A204.1 (cell line): ENCODE data around the gene GMPR.

ENCODE experiments used
- FAIRE-seq: peaks from 2 replicates; lab custom pipeline; 2012; peaks lifted over from hg19 to GRCh38; lab: Jason Lieb, UNC

The GMPR gene

GRCh38 chr6:16273256-16273655 is 34.9 kb downstream of the GMPR start:
- FAIRE-seq: no peak

- no peak for FAIRE-seq
These were observed 36.1 kb downstream of the GMPR start for GRCh38 chr6:16274483-16274882.

GRCh38 chr6:16274885-16275589 is 36.6 kb downstream of the GMPR start:
- FAIRE-seq: no peak

- no peak for FAIRE-seq
These were observed 39.0 kb downstream of the GMPR start for GRCh38 chr6:16277101-16277981.

GRCh38 chr6:16278048-16278724 is 39.8 kb downstream of the GMPR start:
- FAIRE-seq: no peak

- FAIRE-seq: no peak
These were observed 40.4 kb downstream of the GMPR start for GRCh38 chr6:16278750-16279149.

GRCh38 chr6:16279243-16279642 is 40.9 kb downstream of the GMPR start:
- FAIRE-seq: no peak

GRCh38 chr6:16282370-16282769 is 44.0 kb downstream of the GMPR start:
- FAIRE-seq: no peak

GRCh38 chr6:16284472-16284871 is 46.1 kb downstream of the GMPR start:
- no peak for FAIRE-seq

GRCh38 chr6:16285467-16286150 is 47.2 kb downstream of the GMPR start:
- FAIRE-seq: no peak

GRCh38 chr6:16286151-16286522 is 47.8 kb downstream of the GMPR start:
- FAIRE-seq: no peak

- FAIRE-seq: no peak
These were observed 49.8 kb downstream of the GMPR start for GRCh38 chr6:16288163-16288562.

GRCh38 chr6:16291739-16292138 is 53.4 kb downstream of the GMPR start:
- no peak for FAIRE-seq

- no peak for FAIRE-seq
These were observed 54.0 kb downstream of the GMPR start for GRCh38 chr6:16292432-16292831.

GRCh38 chr6:16292942-16293341 is 54.6 kb downstream of the GMPR start:
- no peak for FAIRE-seq

GRCh38 chr6:16294371-16294770 is 56.0 kb downstream of the GMPR start:
- no peak for FAIRE-seq

- FAIRE-seq: no peak
These were observed 56.7 kb downstream of the GMPR start for GRCh38 chr6:16295060-16295459.

GRCh38 chr6:16295471-16295870 is 57.1 kb downstream of the GMPR start:
- no peak for FAIRE-seq

- FAIRE-seq: no peak
These were observed 57.8 kb downstream of the GMPR start for GRCh38 chr6:16296061-16296670.

GRCh38 chr6:16299861-16300260 is 61.5 kb downstream of the GMPR start:
- no peak for FAIRE-seq

- no peak for FAIRE-seq
These were observed 63.1 kb downstream of the GMPR start for GRCh38 chr6:16301511-16301910.
